A673 (cell line): ENCODE data around the gene MSANTD1.

Source experiments
- EZH2 ChIP-seq: fragments of 200-600 bp; sonication (generic); IDR thresholded peaks from 2 replicates; pipeline ENCODE4 v1.6.1; 2017; ENCODE audit warnings: borderline replicate concordance, low read depth, mild to moderate bottlenecking, mixed read lengths, antibody characterized with exemption, low read length; ENCODE audit not compliant: poor library complexity, severe bottlenecking
- TF ChIP-seq, protein P1 (sequence below): fragments of 300-800, 200-600 bp; sonication (generic); conservative IDR thresholded peaks from 2 replicates; pipeline ENCODE4 v1.5.1; 2017; ENCODE audit warnings: low read depth, mild to moderate bottlenecking, antibody characterized with exemption, low read length, moderate library complexity, mixed read lengths

DNA sequence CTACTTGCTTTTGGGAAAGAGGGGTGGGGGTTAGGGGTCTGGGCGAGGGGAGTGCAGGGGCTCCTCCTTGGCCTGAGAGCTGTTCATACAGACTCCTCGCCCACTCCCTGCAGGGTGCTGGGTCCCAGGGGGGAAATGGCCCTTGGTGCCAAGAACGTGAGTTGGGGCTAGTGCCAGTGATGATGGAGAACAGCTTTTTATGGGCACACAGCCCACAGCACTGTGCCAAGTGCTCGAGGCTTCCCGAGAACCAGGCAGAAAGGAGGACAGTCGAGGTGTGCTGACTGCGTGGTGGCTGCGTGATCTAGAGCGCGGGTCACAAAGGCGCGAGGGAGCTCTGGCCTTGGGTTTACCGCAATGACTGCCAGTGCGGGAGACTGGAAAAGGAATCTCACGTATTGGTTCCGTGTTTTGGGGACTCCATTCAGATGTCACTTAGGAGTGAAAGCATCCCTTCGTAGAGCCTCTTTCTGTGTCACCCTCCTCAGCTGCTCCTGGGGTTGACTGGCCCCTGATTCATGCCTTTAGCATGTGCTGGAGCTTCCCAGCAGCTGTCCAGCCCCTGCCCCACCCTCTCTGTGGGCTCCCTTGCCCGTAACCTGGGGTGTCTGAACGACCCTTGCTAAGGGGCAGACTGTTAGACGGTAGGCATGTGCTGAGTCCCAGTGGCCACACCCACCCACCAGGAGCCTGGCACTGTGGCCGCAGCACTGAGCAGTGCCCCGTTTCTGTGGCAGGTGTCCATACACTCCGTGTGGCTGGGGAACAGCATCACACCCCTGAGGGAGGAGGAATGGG lies 20.9 kb upstream of the MSANTD1 start:
- TF ChIP-seq, protein P1, sequence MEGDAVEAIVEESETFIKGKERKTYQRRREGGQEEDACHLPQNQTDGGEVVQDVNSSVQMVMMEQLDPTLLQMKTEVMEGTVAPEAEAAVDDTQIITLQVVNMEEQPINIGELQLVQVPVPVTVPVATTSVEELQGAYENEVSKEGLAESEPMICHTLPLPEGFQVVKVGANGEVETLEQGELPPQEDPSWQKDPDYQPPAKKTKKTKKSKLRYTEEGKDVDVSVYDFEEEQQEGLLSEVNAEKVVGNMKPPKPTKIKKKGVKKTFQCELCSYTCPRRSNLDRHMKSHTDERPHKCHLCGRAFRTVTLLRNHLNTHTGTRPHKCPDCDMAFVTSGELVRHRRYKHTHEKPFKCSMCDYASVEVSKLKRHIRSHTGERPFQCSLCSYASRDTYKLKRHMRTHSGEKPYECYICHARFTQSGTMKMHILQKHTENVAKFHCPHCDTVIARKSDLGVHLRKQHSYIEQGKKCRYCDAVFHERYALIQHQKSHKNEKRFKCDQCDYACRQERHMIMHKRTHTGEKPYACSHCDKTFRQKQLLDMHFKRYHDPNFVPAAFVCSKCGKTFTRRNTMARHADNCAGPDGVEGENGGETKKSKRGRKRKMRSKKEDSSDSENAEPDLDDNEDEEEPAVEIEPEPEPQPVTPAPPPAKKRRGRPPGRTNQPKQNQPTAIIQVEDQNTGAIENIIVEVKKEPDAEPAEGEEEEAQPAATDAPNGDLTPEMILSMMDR = no peak
- no peak for TF ChIP-seq EZH2
